Measurements from ENCODE around the gene DENND6A.
"Not testable (repeated sequence)": the region's sequence is repeated elsewhere in the genome, so short reads cannot be mapped to it uniquely, and the experiment has no call there.

Gene DENND6A

DNA sequence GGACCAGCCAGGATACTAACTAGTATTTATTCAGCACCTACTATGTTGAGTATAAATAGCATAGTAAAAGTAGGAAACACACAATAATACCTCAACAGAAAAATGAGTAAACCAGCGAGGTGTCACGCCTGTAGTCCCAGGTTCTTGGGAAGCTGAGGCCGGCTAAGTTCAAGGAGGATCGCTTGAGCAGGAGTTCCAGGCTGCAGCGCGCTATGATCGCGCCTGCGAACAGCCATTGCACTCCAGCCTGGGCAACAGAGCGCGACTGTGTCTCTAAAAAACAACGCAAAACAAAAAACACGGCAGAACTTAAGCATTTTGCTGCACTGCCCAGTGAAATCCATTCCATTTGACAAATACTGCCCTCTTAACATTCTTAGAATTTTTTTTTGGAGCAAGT, 1.3 kb upstream of the DENND6A start:
- DNase-seq (ENCODE audit: low read depth), result no peak

DNA sequence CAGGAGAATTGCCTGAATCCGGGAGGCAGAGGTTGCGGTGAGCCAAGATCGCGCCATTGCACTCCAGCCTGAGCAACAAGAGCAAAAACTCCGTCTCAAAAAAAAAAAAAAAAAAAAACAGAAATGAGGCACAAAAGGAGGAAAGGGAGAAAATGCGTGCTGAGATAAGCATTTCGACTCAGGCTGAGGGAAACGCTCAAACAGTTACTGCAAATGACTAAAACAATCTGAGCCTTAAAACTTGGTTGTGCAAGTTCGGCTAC, 813 bp downstream of the DENND6A start:
- DNase-seq (ENCODE audit: low read depth), result not testable (repeated sequence)

DNA sequence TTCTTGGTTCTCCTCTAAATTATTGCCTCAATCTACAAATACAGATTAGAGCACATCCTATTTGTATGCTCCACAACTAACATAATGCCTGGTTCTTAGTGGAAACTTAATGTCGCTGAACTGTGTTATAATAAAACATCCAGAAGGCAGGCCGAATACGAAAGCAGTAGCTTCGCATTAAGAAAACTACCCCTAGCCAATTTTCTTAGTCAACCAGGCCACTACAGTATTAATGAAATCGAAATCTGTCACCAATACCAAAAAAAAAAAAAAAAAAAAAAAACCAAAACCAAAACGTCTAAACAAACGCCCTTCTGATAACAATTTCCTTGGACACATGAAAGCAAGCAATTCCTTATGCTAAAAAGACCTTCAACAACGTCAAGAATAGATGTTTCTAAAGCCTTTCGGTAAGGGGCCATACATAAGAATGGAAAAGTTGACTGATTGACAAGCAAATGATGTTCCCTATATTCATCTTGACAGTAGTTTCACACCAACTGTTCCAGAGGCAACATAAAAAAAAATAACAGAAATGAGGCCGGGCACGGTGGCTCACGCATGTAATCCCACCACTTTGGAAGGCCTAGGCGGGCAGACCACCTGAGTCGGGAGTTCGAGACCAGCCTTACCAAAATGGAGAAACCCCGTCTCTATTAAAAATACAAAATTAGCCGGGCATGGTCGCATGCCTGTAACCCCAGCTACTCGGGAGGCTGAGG, 1.3 kb downstream of the DENND6A start:
- DNase-seq (ENCODE audit: low read depth), result peak; percentile 18

DNA sequence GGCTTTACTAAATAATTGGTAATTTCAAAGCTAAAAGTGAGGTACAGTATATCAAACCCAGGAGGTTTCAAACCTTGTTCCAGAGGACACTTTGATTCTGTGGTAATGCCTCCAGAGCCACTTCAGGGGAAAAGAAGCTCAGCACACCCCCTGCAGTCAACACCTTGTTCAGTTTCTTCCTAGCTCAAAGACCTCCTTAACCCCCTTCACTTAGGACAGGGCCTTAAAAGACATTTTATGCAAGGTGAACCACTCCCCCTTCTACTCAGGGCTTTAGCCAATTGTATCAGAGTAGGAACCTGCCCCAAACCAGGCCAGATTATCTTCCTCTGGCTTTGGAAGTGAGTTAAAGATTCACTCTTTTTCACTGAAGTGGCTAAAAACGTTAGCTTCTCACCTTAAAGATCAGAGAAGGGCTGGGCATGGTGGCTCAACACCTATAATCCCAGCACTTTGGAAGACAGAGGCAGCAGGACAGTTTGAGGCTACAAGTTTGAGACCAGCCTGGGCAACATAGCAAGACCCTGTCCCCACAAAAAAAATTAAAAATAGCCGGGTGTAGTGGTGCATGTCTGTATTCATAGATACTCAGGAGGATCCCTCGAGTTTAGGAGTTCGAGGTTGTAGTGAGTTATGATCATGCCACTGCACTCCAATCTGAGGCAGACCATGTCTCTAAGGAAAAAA, 3.4 kb downstream of the DENND6A start:
- no peak for DNase-seq (ENCODE audit: low read depth)

DNA sequence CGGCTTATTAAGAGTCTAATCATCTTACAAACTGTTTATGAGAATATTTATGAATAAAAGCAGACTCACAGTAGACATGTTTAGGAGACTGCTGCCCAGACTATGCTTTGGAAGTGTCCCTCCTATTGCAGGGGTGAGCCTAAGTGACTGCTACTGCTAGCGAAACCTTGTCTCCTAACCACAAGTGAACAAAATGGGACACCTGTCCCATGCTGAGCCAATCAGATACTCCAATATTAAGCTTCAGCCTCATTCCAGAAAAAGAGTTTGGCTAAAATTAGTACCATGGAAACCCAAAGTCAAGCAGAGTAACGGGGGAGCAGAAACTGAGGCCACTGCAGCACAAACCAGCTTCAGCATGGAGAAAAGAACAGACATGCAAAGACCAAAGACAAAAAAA, 4.6 kb downstream of the DENND6A start:
- DNase-seq (ENCODE audit: low read depth), result no peak

DNA sequence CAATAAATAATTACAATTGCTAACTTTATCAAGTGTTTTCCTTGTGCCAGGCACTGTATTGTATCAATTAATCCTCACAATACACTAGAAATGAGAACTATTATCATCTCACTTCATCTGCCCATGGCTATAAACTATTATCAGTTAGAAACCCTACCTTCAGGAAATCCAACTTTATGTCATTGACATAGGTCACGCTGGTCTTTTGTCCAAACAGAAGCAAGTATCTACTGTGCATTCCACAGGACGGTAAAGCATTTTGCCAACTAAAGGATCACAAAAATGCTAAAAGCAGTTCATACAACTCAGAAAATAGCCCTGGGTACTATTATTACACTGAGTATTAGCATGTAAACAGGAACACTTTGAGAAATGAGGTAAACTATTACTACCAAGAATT, 9.6 kb downstream of the DENND6A start:
- no peak for DNase-seq (ENCODE audit: low read depth)

DNA sequence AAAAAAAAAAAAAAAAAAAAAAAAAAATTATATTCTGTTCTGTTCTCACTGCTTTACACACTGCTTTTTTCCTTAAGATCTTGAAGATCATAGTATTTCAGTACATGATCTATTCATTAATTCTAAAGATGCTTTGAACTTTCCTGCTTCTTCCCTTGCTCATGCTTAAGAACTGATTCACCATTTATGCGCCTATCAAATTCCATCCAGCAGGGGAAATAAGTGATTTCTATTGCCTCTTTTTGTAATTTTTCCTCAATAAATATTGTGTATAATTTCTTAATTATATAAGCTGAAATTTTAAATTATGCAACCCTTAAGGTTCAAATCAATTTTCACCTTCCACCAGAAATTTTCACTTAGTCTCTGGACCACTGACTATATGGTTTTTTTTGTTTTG, 10.6 kb downstream of the DENND6A start:
- DNase-seq (ENCODE audit: low read depth), result no peak

DNA sequence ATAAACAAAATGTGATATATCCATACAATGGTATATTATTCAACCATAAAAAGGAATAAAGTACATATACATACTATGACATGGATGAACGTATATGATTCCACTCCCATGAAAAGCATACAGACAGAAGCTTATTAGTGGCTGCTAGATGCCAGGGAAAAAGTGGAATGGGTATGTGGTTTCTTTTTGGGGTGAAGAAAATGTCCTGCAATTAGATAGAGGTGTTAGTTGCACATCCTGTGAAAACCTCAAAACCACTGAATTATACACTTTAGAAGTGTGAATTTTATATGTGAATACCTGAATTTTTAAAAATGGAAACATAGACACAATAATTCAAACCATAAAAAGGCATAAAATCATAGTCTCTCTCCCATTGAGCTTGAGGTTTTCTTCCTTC, 11.2 kb downstream of the DENND6A start:
- no peak for DNase-seq (ENCODE audit: low read depth)

DNA sequence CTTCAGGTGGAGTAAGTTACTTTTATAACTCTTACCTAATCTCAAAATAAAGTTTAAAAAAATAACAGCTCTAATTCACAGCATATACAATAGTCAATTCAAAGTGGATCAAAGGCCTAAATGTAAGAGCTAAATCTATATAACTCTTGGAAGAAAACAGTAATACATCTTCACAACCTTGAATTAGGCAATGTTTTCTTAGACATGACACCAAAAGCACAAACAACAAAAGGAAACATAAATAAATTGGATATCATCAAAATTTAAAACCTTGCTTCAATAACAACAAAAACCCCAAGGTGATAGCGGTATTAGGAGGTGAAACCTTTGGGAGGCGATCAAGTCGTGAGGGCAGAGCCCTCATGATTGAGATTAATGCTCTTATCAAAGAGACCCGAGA, 12.8 kb downstream of the DENND6A start:
- DNase-seq (ENCODE audit: low read depth), result no peak

DNA sequence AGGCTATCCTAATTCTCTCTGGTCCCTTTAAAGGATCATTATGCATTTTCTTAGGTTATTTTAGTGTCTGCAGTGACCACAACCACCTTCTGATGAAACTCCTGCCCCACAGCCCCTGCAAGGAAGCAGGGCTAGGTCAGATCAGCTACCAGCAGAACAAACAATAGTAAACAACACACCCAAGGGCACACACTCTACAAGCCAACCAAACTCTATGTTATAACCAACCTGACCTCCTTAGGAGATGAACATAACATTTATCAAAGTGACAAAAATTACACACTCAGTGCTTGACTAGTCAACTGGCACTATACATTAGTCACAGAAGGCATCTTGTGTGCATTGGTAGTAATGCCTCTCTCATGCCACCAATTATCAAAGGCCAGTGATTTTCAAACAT, 17.3 kb downstream of the DENND6A start:
- DNase-seq (ENCODE audit: low read depth), result no peak

DNA sequence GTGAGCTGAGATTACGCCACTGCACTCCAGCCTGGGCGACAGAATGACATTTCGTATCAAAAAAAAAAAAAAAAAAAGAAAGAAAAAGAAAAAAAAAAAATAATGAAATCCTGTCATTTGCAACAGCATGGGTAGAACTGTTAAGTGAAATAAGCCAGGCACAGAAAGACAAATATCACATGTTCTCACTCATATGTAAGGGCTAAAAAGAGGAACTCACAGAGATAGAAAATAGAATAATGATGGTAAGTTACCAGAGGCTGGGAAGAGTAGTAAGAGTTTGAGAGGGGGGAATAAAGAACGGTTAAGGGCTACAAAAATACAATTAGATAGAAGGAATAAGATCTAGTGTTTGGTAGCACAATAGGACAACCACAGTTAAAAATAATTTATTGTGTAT, 19.7 kb downstream of the DENND6A start:
- DNase-seq (ENCODE audit: low read depth), result no peak

DNA sequence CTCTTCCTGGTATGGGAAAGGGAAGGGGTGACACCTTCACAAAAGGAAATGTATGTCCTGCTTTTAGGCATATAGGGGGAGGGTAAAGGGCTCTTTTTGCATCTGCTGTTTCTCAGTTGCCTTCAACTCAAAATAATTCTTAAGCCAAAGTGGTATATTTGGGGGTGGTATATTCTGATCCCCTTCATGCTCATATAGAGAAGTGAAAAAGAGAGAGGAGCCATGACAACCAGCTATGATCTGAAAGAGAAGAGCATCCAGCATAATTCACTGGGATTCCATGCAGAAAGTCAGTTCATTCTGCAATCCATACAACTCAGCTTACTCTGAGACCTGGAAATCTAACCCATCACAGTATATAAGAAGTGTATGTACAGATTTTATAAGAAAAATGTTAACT, 22.3 kb downstream of the DENND6A start:
- no peak for DNase-seq (ENCODE audit: low read depth)

DNA sequence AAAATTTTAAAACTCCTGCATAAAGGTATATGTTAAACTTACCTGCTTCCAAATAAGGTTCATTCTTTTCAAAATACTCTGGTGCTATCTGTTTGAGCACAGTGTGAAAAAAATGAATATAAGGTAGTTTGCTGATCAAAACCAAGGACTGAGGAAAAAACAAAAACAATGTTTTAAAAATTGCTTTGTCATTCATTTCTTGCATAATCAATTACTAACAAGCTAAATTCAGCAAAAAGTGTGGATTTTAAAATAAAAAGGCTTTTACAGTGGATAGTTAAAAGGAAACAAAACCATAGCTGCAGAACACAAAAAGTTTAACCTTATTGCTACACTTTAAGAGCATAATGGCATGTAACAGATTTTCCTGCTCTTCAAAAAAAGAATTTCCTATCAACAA, 31.5 kb downstream of the DENND6A start:
- DNase-seq (ENCODE audit: low read depth), result no peak

DNA sequence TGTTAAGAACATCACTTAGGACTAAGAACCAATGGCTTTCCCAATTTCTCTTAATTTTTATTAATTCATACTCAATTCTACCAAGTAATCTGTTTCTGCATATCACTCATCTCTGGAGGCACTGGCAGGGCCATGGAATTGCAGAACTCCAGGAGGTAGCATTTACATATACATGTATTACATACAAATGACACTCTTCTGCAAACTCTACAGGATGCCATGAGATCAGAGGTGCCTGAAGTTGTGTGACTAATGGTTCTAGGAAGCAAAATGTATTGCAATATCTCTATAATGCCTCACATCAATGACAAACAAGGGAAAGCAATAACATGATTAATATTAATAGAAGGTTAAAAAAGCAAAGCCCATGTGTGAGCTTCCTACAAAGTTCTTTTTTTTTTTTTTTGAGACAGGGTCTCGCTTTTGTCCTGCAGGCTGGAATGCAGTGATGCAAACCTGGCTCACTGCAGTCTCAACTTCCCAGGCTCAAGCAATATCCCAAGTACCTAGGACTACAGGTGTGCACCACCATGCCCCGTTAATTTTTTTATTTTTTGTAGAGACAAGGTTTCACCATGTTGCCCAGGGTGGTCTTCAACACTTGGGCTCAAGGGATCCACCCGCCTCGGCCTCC, 33.0 kb downstream of the DENND6A start:
- DNase-seq (ENCODE audit: low read depth), result no peak

DNA sequence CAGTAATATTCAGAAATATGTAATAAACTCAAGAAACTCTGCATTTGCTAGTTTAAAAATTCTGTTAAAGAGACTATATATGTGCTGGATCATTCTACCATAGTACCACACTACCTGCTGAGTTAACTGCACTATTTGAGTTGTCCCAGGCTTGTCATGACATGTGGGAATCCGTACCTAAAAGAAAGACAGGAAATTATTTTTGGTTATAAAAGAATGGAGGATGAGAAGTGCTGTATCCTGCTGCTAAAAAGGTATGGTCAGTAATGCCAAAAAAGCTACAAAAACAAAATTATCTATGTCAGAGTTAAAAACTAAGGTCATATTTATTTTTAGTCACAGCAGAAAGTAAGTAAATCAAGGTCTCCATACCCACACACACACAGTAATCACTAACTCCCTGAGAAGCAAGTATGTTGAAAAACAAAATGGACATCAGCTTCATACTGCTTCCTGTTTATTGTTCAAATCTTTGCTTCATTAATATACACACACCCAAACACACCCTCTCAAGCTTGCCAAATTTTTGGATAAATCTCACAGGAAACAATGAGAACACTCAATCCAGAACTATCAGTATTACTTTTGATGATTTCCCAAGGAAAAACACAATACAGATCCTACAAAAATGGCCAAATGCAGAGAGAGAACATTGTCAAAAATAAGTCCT, 33.7 kb downstream of the DENND6A start:
- DNase-seq (ENCODE audit: low read depth), result no peak

DNA sequence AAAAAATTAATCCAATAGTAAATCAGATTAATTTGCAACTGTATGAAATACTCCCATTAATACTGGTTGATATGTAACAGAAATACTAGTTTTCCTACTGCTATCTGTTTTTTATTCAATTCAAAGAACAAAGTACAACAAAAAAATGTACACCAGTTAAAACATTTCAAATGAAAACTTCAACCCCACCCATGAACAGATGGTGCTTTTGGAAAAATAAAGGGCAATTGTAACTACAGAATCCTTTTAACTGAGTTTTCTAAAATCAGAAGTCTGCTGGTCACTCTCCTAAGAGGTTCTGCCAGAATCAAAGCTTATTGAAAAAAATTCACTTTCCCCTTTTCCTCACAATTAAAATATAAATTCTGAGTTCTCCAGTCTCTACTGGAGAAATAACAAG, 34.3 kb downstream of the DENND6A start:
- DNase-seq (ENCODE audit: low read depth), result no peak

DNA sequence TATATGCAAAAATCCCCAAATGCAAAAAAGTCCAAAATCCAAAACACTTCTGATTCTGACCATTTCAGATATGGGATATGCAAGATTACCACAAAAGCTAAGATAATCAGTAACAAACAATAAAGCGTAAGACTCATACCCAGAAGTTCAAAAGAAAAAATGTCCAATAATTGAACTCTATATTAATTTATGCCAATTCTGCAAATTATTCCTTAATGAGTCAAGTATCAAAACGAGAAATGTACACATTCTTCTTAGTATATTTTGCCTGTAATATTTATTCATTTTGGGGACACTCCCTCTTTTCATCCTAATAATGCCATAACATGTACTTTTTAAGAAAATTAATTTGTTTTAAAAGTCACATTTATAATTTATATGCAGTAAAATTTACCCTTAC, 37.1 kb downstream of the DENND6A start:
- no peak for DNase-seq (ENCODE audit: low read depth)

DNA sequence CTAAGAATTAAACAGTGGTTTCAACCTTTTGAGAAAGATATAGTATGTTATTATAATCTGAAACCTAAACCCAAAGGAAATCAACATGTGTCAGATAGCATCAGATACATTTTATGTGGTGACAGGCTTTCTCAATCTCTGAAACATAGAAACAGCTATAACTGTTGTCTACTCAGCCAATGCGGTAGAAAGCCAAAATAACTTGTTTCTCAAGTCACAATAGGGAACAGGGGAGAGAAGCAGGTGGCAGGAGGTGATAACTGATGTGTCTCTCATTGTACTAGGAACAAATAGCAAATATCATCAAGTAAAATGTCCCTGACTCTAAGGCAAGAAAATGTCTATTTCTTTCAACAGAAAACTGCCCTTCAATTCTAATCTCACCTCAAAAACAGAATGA, 38.6 kb downstream of the DENND6A start:
- DNase-seq (ENCODE audit: low read depth), result no peak

DNA sequence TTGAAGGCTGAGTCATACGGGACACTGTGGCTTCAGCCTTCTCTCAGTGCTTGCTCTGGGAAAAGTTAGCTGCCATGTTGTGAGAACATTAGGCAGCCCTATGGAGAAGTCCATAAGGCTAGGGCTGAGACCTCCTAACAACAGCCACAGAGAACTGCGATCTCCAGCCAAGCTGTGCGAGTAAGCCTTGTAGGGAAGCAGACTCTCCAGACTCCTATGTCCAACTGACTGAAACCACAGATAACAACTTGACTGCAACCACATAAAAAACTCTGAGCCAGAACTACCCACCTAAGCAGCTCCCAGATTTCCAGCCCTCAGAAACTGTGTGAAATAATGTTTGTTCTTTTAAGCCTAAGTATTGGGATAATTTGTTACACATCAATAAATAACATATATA, 40.7 kb downstream of the DENND6A start:
- no peak for DNase-seq (ENCODE audit: low read depth)

DNA sequence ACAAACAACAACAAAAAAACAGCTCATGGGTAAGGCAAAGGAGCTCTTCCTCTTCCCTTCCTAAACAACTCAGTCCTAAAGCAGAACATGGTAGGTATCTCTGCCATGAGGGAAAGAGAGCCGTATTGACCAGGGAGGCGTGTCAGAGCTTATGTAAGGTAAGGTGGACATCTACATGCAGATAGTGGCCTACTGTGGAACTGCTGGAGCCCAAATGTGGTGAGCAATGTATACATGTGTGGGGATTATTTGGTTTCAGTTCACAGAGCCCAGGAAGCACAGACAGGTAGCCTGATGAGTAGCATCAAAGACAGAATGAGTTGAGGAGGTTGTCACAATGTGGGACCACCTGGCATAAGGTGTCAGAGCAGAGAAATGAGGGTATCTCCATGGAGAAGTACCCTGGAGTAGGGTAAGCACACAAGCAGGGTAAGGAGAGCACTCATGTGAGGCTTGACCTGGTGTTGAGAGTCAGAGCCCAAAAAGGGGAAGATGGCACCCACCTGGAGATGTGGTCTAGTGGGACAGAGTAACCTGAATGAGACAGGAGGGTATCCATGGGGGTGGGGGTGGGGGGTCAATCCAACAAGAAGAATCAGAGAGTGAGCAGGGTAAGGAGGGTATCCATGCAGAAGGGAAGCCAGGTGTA, 45.5 kb downstream of the DENND6A start:
- no peak for DNase-seq (ENCODE audit: low read depth)

DNA sequence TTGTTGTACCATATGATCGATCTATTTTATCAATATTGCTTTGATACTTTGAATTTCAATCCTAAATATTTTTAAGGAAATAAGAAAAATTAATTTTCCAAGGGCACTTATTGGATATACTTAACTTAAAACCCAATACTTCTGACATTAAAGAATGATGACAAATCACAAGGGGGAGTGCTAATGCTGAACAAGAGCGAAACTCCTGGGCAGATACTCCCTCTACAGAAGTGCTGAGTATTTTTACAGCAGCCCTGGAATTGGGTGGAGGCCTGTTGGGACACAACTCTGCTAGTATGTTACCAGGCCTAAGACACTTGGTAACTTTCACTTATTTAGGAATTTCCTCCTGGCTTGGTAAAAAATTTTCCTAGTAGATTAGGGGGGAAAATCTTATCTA, 46.2 kb downstream of the DENND6A start:
- DNase-seq (ENCODE audit: low read depth), result no peak

DNA sequence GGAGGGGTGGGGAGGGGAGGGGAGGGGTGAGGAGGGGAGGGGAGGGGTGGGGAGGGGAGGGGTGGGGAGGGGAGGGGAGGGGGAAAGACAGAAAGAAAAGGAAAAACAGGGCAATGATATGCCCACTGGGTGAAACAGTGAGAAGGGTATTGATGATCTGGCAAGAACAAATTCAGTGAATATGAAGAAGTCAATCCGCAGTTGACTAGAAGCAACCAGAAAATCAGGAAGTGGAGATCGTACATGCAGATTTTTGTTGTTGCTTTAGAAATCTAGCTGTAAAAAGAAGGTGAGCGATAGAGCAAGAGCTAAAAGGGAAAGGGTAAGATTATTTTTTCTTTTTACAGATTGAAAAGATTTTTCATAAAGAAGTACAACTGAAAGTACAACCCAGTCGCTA, 48.1 kb downstream of the DENND6A start:
- DNase-seq (ENCODE audit: low read depth), result no peak

DNA sequence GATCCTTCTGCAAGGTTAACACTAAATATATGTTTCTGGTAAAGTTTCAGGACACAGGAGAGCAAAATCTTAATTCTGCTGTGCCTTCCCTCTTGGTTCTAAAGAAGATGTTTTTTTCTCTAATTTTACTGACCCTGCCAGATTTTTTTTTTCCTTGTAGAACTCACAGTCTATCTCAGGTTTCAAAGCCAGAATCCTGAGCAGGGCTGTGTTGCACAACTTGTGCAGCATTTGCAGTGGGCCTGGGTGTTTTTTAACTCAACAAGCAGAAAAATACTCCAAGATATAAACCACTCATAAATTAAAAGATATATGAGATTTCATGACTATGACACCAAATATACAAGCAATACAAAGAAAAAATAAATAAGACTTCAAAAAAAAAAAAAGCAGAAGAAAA, 55.5 kb downstream of the DENND6A start:
- DNase-seq (ENCODE audit: low read depth), result no peak
